ENCODE data around the gene LYRM9. TPM values are rescaled to one million over a fixed set of nuclear protein-coding genes. Genes with fewer than 3 reads are reported as not detected.

LYRM9 gene
- total RNA-seq, 1 donor from 2014 or later, result 9.6 TPM

- peak overlapping the region; percentile 25 for H3K4me3 Mint-ChIP-seq
Measured at GRCh38 chr17:27879987-27880608, 13.1 kb downstream of the LYRM9 start.

DNA sequence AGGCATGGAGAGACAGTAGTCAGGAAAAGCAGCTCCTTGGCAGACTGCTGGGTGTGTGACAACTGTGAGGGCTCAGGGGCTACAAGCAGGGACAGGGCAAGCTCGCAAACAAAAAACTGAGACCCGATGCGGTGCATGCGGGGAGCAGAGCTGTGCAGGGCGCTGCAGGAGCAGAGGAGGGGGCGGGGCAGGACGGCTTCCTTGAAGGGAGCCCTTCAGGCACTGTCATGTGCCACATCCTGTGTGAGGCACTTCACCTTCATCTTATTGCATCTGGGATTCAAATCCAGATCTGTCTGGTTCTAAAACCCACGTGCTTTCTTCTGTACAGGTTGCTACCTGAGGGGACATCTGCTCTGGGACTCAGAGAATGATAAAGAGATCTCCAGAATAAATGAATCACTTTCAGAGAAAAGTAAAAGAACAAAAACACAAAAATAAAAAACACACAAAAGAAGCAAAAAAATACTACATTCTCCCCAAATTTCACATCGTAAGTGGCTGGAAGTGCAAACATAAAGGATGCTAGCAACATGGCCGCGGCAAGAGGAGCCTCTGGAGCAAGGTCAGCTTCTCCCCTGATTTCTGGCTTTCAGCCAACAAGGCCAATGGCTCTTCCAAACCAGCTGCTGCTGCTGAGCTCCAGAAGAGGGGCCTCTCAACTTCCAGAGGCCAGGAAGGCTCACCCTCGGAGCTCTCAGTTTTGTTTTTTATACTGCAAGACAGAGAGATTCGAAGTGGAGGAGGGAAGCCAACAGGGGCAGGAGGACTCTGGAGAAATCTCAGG is 14.2 kb downstream of the LYRM9 start:
- no peaks in the 10 kb centered on the region for H3K36me3 Mint-ChIP-seq
- no peaks in the 10 kb centered on the region for H3K27me3 Mint-ChIP-seq
- H3K4me3 Mint-ChIP-seq, result no peak overlapping the region
- no peak overlapping the region for H3K27ac Mint-ChIP-seq
- TF ChIP-seq CTCF (conservative IDR thresholded peaks at IDR 0.05), result no peak
- no peak for DNase-seq (ENCODE audit: extremely low spot score, unreplicated experiment)
- peaks cover 11% of the 10 kb centered on the region for H3K4me1 Mint-ChIP-seq (ENCODE audit: unreplicated experiment)
- H3K9me3 Mint-ChIP-seq, result no peaks in the 10 kb centered on the region

More at GRCh38 chr17:27879987-27880608, 13.1 kb downstream of the LYRM9 start:
- no peak overlapping the region for H3K27ac Mint-ChIP-seq
- H3K4me1 Mint-ChIP-seq (ENCODE audit: unreplicated experiment), result peaks cover 11% of the 10 kb centered on the region
- no peaks in the 10 kb centered on the region for H3K9me3 Mint-ChIP-seq
- no peaks in the 10 kb centered on the region for H3K36me3 Mint-ChIP-seq
- DNase-seq (ENCODE audit: extremely low spot score, unreplicated experiment), result peak; percentile 76
- no peaks in the 10 kb centered on the region for H3K27me3 Mint-ChIP-seq
- peak; percentile 90 for TF ChIP-seq CTCF (conservative IDR thresholded peaks at IDR 0.05)

GRCh38 chr17:27873746-27874145 is 19.4 kb downstream of the LYRM9 start:
- no peak for TF ChIP-seq CTCF (conservative IDR thresholded peaks at IDR 0.05)
- H3K27ac Mint-ChIP-seq, result no peak overlapping the region
- H3K9me3 Mint-ChIP-seq, result no peaks in the 10 kb centered on the region
- no peaks in the 10 kb centered on the region for H3K27me3 Mint-ChIP-seq
- H3K36me3 Mint-ChIP-seq, result no peaks in the 10 kb centered on the region
- no peak overlapping the region for H3K4me3 Mint-ChIP-seq
- no peak for DNase-seq (ENCODE audit: extremely low spot score, unreplicated experiment)
- no peaks in the 10 kb centered on the region for H3K4me1 Mint-ChIP-seq (ENCODE audit: unreplicated experiment)

GRCh38 chr17:27873211-27873610 is 20.0 kb downstream of the LYRM9 start:
- DNase-seq (ENCODE audit: extremely low spot score, unreplicated experiment), result no peak
- Mint-ChIP-seq H3K27ac (no peak overlapping the region), H3K4me1 (ENCODE audit: unreplicated experiment) (no peaks in the 10 kb centered on the region), H3K27me3 (no peaks in the 10 kb centered on the region), H3K36me3 (no peaks in the 10 kb centered on the region), H3K4me3 (no peak overlapping the region), H3K9me3 (no peaks in the 10 kb centered on the region)
- TF ChIP-seq CTCF (conservative IDR thresholded peaks at IDR 0.05), result no peak

DNA sequence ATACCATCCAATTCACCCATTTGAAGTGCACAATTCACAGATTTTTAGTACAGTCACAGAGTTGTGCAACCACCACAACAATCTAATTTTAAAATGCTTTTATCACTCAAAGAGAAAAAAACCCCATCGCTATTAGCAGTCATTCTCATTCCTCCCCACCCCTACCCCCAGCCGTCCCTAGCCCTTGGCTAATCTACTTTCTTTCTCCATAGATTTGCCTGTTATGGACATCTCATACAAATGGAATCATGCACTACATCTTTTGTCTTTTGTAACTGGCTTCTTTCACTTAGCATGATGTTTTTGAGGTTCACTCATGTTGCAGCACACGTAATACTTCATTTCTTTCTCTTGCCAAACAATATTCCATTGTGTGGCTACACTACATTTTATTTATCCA is 20.4 kb downstream of the LYRM9 start:
- H3K4me3 Mint-ChIP-seq, result no peak overlapping the region
- no peak overlapping the region for H3K27ac Mint-ChIP-seq
- no peak for DNase-seq (ENCODE audit: extremely low spot score, unreplicated experiment)
- H3K27me3 Mint-ChIP-seq, result no peaks in the 10 kb centered on the region
- no peaks in the 10 kb centered on the region for H3K36me3 Mint-ChIP-seq
- H3K4me1 Mint-ChIP-seq (ENCODE audit: unreplicated experiment), result no peaks in the 10 kb centered on the region
- H3K9me3 Mint-ChIP-seq, result no peaks in the 10 kb centered on the region
- no peak for TF ChIP-seq CTCF (conservative IDR thresholded peaks at IDR 0.05)
